HG03039 (cell line): ENCODE measurements around the gene ENPP6.
"Not testable (repeated sequence)": the region's sequence is repeated elsewhere in the genome, so short reads cannot be mapped to it uniquely, and the experiment has no call there.

ENCODE experiments used
- ATAC-seq: cut with Tn5 transposase; IDR thresholded peaks from one replicate; pipeline ENCODE4 v1.9.1; 2021; ENCODE audit warnings: mild to moderate bottlenecking, moderate library complexity; ENCODE audit not compliant: unreplicated experiment

The ENPP6 gene

DNA sequence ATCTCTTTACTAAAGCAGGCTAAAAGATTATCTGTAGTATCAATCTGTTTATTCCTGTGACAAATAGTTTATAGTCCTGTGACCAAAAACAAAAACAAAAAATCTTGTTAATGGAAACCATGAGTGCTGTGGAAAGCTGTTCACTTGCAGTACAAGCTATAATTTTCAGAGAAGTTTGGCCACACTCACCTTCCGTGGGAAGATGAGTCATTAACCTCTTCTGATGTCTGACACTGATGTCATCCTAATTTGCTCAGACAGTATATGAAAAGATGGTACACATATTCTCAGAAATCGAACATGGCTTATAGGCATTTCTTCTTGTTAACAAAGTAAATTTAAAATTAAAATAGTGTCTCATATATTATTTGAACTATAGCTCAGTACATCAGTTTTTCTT, 19.9 kb upstream of the ENPP6 start:
- ATAC-seq = no peak

GRCh38 chr4:184235526-184235925, 17.9 kb upstream of the ENPP6 start:
- no peak for ATAC-seq

DNA sequence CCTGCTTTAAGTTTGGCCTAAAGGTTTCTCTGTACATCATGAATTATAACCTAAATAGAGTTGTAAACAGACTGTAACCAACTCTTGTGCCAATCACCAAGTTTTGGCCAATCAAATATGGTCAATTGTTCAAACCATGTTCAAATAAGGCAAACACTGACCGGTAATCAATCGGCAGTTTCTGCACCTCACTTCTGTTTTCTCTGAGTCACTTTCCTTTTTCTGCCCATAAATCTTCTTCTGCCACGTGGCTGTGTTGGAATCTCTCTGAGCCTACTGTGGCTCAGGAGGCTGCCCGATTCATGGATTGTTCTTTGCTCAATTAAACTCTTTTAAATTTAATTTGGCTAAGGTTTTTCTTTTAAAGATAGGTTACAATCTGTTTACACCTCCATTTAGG, 16.5 kb upstream of the ENPP6 start:
- no peak for ATAC-seq

- no peak for ATAC-seq
Observed at GRCh38 chr4:184232975-184233374, 15.3 kb upstream of the ENPP6 start.

GRCh38 chr4:184232202-184232601, 14.5 kb upstream of the ENPP6 start:
- no peak for ATAC-seq

GRCh38 chr4:184231573-184231972, 13.9 kb upstream of the ENPP6 start:
- no peak for ATAC-seq

- ATAC-seq = no peak
Observed at GRCh38 chr4:184228056-184228705, 10.5 kb upstream of the ENPP6 start.

DNA sequence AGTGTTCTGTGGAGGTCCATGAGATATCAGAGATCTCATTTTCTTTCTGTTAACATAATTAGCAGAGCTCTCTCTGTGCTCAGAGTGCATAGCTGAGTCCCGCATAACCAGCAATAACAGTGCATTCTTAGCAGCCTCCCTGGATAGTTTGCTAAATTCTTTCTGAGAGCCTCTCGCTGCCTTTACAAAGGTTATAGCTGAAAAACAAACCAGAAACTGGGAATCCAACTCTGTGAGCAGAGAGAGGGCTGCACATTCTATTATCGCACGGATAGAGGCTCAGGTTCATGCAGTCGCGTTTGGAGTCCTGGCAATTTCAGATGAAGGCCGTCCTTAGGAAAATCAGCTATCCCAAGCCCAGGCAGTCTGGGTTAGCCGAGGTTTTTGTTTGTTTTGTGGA, 1.2 kb downstream of the ENPP6 start:
- ATAC-seq = no peak

DNA sequence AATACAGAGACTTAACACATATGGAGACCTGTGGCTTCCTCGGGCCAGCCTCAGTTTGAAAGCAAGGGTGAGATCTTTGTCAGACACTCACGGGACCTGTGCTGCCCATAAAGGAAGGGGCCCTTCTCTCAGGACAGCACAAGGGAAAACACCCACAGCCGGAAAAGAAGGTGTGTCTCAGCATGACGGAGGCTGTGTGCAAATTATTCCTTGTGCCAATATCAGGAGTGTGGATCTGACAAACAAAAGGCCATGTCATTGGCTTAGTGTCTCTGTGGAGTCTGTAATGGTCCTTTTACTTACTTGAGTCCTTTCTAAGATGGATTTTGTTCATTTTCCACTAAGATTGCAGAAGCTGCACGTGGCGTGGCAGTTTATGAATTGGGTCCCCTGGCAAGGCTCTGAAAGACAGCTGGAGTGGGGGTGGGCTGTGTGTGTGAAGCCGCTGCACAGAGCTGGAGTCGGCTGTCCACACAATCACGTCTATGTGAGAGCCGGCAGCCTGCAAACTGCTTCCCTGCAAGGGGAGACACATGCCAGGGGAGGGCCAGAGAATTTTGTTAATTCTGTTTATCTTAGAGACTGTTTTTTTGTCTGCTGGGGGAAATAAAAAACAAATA, 1.9 kb downstream of the ENPP6 start:
- no peak for ATAC-seq

GRCh38 chr4:184214931-184215330, 2.7 kb downstream of the ENPP6 start:
- ATAC-seq = no peak

DNA sequence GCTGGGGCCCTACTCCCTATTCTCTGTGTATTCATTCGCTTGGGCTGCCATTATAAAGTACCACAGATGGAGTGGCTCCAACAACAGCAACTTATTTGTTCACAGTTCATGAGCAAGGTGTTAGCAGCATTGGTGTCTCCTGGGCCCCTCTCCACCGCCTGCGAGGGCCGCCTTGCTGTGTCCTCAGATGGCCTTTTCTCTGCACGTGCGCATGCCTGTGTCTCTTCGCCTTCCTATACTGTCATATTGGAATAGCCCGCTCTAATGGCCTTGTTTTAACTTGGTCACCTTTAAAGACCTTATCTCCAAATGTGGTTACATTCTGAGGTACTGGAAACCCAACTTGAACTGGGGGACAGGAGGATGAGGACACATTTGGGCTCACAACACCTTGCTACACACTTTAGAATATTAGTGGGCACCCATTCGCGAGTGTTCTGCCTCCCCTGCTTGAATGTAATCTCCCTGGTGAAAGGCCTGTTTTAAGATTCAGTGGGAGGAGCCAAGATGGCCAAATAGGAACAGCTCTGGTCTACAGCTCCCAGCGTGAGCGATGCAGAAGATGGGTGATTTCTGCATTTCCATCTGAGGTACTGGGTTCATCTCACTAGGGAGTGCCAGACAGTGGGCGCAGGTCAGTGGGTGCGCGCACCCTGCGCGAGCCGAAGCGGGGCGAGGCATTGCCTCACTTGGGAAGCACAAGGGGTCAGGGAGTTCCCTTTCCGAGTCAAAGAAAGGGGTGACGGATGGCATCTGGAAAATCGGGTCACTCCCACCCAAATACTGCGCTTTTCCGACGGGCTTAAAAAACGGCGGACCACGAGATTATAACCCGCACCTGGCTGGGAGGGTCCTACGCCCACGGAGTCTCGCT, 9.7 kb downstream of the ENPP6 start:
- not testable (repeated sequence) for ATAC-seq

DNA sequence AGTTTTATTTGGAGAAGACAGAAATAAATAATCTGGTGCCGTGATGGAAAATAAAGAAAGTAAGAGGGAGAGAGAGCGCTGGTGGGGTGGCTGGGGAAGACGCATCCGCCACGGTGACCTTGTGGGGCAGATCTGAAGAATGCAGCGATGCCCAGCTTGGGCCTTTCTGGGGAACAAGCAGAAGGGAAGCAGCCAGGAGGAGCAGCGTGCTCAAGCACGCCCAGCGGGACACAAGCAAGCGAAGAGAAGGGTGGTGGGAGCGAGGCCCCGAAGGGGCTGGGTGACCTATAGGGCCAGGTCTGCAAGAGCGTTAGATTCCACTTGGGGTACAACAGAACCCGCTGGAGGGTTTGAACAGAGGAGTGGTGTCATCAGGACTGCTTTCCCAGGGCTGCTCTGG, 12.4 kb downstream of the ENPP6 start:
- ATAC-seq = no peak

- no peak for ATAC-seq
Observed at GRCh38 chr4:184203300-184203699, 14.4 kb downstream of the ENPP6 start.

- ATAC-seq = no peak
Observed at GRCh38 chr4:184201179-184201578, 16.5 kb downstream of the ENPP6 start.

GRCh38 chr4:184200296-184200695, 17.4 kb downstream of the ENPP6 start:
- no peak for ATAC-seq

GRCh38 chr4:184199780-184200179, 17.9 kb downstream of the ENPP6 start:
- ATAC-seq = no peak

DNA sequence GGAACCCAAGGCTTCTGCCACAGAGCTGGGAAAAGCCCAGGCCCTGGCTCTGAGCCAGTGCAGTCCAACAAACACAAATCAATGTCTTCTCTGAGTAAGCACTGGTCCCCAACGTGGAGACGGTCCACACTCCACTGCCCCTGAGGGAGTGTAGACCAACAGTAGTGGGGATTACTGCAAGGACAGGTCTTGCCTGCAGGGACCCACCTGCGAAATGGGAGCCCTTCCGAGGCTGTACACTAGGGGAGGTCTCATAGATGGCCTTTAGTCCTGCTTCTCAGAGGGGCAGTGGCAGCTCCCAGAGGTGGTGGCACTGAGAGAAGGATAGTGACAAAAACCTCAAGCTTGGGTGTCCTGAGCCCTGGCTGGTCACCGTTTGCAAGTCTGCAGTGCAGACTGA, 19.5 kb downstream of the ENPP6 start:
- no peak for ATAC-seq

DNA sequence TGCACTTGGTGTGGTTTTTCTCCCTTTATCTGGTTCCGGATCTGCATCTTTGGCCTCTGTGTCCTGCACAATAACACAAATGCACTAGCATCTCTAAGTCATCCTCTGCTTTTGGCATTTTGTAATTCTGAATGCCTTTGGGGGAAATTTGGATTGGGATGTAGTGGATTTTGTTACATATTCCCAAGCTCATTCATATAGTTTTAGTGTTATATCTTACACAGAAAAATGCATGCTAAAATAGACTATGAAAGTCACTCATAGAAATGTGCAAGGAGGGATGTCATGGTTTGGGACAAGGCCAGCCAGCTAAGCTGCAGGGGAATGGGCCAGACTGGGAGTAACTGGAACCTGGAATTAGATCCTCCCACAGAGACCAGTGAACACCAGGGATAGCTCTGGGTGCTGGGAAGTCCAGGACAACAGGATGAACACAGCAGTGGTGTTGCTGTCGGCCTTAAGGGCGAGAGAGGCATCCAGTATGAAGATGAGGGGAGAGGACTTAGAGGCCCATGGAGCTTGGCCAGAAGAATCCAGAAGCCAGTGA, 20.1 kb downstream of the ENPP6 start:
- ATAC-seq = no peak

DNA sequence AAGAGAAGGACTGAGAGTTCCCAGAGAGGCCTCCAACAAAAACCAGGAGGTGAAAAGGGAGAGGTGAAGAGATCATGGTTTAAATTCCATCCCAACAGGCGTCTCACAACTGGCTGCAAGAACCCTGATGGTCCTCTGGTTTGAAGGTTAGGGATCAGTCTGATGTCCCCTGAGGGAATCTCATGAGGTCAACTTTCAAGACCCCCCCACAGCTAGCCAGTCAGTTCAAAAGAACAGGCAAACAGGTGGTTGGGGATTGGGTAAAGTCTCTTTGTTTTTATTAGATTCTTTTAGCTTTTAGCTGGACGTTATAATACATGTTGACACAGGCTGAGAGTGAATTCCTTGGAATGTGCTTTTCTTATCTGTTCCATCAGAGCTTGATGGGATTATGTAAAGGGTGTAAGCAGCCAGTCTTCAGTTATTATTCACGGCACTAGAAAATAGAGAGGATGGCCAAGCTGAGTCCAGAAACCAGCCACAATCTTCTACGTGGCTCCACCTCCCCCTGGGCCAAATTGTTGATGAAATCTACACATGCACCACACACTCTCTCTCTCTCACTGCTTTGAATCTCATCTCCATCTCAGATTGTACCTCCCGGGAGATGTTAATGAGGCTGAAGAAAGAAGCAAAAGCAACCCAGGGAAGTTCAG, 20.8 kb downstream of the ENPP6 start:
- no peak for ATAC-seq

GRCh38 chr4:184193556-184194525, 23.8 kb downstream of the ENPP6 start:
- ATAC-seq = no peak
